BJ (cell line): ENCODE data around the gene PREP. TPM values are rescaled to one million over a fixed set of nuclear protein-coding genes. Genes with fewer than 3 reads are reported as not detected.

Source experiments
- CTCF ChIA-PET: fragments of 350-600 bp; formaldehyde crosslinking; extraction: SDS; loops from one replicate; lab custom pipeline; 2021; ENCODE audit warnings: antibody characterized with exemption, inconsistent platforms; lab: Yijun Ruan, JAX
- POLR2A ChIA-PET: fragments of 300-600 bp; sonication (Branson Sonifier 250); formaldehyde crosslinking; extraction: SDS; loops from one replicate; lab custom pipeline; 2021; ENCODE audit warnings: antibody characterized with exemption; lab: Charles Lee
- DNase-seq: peaks from one replicate; pipeline ENCODE4 v3.0.0-alpha.2; 2011; ENCODE audit warnings: low read depth
- H3K27me3 ChIP-seq: 2 replicates; pipeline ENCODE4 v1.6.0; 2011; ENCODE audit warnings: low read length; ENCODE audit not compliant: control insufficient read depth, insufficient read depth
- H3K36me3 ChIP-seq: 2 replicates; pipeline ENCODE4 v1.5.1; 2011; ENCODE audit warnings: low read length; ENCODE audit not compliant: control insufficient read depth, insufficient read depth
- H3K4me3 ChIP-seq: 2 replicates; pipeline ENCODE4 v1.5.1; 2011; ENCODE audit warnings: low read depth, mild to moderate bottlenecking, control low read depth, low read length
- polyA plus RNA-seq: library from polyadenylated mRNA; depleted of rRNA; stranded (reverse); fragments of >200 nt; gene quantifications from 2 replicates; pipeline ENCODE4 v1.2.3, GENCODE V29; 2011
- TF ChIP-seq, protein P1 (sequence below): IDR thresholded peaks from 2 replicates; pipeline ENCODE4 v1.5.1; 2011; ENCODE audit warnings: low read depth, mild to moderate bottlenecking, control low read depth, inconsistent platforms, low read length, moderate library complexity; ENCODE audit not compliant: insufficient read depth

PREP gene
- polyA plus RNA-seq, 1 experiment, result 10.8 TPM

DNA sequence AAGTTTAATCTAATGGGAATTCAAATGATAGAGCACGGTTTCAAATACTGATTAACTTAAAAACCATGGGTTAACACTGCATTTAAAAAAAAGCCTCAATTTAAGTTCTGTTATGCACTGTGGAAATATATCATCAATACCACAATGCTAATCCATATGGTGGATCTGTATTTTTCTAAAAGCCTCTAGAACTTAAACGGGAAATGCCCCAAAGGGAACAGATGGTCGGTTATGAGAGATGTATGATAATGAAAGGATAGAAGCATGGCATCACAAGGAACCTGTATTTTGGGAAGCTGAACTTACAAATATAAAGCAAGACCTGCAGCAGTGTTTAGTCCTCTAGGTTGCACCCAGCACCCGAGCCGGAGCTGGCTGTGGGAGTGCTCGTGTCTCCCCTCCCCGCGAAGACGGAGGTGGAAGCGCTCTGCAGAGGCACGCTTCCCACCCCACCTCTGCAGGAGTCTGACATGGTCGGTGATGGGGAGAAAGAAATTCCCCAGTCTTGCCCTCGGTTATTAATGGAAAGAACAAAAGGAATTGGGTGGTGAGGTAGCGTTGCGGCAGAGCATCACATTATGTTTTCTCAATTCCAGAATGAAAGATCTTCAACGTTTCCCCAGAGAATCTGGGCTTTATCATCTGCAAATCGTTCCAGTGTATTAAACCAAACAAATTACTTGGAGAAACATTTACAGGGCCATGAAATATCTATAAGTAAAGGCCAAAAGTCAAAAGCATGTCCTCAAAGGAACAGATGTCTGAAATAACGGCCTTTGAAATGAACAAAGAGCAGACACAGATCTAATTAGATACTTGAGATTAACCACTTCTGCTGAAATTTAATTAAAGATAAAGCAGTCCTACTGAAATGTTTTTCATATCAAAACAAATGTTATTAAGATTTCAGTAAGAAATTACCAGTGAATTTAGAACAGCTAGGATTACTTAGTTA, 120.0 kb downstream of the PREP start:
- H3K27me3 ChIP-seq, result no peaks in the 10 kb centered on the region
- ChIA-PET POLR2A (no interaction called here), CTCF (no interaction called here)
- no peak for DNase-seq
- H3K36me3 ChIP-seq, result peaks cover 9% of the 10 kb centered on the region
- TF ChIP-seq, protein P1, sequence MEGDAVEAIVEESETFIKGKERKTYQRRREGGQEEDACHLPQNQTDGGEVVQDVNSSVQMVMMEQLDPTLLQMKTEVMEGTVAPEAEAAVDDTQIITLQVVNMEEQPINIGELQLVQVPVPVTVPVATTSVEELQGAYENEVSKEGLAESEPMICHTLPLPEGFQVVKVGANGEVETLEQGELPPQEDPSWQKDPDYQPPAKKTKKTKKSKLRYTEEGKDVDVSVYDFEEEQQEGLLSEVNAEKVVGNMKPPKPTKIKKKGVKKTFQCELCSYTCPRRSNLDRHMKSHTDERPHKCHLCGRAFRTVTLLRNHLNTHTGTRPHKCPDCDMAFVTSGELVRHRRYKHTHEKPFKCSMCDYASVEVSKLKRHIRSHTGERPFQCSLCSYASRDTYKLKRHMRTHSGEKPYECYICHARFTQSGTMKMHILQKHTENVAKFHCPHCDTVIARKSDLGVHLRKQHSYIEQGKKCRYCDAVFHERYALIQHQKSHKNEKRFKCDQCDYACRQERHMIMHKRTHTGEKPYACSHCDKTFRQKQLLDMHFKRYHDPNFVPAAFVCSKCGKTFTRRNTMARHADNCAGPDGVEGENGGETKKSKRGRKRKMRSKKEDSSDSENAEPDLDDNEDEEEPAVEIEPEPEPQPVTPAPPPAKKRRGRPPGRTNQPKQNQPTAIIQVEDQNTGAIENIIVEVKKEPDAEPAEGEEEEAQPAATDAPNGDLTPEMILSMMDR, result no peak
- no peak overlapping the region for H3K4me3 ChIP-seq

DNA sequence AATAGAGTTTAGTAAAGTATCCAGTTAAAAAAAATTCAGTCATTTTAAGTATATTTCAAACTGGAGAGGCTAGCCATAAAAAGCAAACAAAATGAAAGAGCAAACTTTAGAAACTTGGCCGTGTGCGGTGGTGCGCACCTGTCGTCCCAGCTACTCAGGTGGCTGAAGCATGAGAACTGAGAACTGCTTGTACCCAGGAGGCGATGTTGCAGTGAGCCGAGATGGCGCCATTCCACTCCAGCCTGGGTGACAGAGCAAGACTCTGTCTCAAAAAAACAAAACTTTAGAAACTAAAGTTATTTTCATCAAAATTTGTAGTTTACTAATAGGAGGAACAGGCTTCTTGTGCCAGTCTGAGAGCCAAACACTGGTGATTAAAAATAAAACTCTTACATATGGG, 122.8 kb downstream of the PREP start:
- DNase-seq, result no peak
- ChIA-PET POLR2A (no interaction called here), CTCF (interaction anchor here (0.6 kb wide), 1 partner anchor 25 kb away, joined by 3 read pairs; no protein-coding TSS in a partner anchor)
- H3K4me3 ChIP-seq, result no peak overlapping the region
- H3K36me3 ChIP-seq, result peaks cover 7% of the 10 kb centered on the region
- TF ChIP-seq, protein P1, result no peak
- no peaks in the 10 kb centered on the region for H3K27me3 ChIP-seq

DNA sequence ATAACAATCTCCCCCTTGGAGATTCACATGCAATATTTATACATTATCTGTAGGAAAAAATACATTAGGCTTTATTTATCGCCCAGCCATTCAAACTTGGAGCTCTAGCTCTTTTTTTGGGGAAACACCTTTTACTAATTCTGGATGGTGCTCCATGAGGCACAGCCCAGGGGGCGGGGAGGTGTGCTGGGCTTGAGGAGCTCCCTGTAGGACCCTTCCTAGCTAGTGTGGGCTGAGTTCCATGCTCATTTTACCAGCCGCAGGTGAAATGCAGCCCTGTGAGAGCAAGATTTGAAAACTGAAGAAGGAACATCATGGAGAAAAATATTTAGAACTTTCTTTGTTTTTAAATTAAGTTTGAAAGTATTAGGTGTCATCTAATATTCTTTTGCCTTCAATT, 123.4 kb downstream of the PREP start:
- Histone ChIP-seq H3K4me3 (no peak overlapping the region), H3K27me3 (no peaks in the 10 kb centered on the region), H3K36me3 (peaks cover 7% of the 10 kb centered on the region)
- TF ChIP-seq, protein P1, result no peak
- ChIA-PET CTCF (no interaction called here), POLR2A (no interaction called here)
- no peak for DNase-seq

DNA sequence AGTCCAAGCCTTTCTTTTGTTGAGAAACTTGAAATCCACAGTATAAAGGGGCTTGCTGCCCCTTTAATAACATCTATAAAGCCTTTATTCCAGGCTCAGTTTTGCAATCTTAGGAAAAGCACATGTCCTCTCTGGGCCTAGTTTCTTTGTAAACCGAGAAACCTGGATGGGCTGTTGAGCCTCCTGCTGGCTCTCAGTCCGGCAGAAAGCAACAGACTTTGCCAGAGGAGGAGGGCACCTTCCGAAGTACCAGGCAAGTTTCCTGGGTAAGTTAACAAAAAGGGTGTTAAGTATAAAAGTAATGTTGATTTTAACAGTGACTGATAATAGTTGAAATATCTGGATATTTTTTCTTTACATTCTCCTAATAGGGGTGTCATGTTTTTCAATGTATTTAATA, 124.1 kb downstream of the PREP start:
- no peak for DNase-seq
- TF ChIP-seq, protein P1, result no peak
- ChIA-PET CTCF (no interaction called here), POLR2A (no interaction called here)
- H3K27me3 ChIP-seq, result no peaks in the 10 kb centered on the region
- peaks cover 7% of the 10 kb centered on the region for H3K36me3 ChIP-seq
- H3K4me3 ChIP-seq, result no peak overlapping the region

DNA sequence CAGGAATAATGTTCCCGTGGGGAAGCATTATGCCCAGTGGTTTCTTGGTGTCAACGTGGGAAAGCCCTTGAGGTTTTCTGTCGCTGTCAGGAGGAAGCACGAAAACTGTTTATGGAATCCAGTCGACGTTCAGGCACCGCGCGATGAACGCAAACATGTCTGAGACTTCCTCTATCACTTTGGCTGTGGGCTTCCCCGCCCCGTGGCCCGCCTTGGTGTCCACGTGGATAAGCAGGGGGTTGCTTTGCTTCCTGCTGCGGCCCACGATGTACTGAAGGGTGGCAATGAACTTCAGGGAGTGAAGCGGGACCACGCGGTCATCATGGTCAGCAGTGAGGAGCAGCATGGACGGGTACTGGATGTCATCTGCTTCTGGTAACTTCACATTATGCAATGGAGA, 124.8 kb downstream of the PREP start:
- Histone ChIP-seq H3K27me3 (no peaks in the 10 kb centered on the region), H3K4me3 (no peak overlapping the region), H3K36me3 (peaks cover 7% of the 10 kb centered on the region)
- TF ChIP-seq, protein P1, result no peak
- ChIA-PET POLR2A (no interaction called here), CTCF (no interaction called here)
- DNase-seq, result no peak
